H1 (cell line): ENCODE results near the gene FAT2. TPM values are rescaled to one million over a fixed set of nuclear protein-coding genes. Genes with fewer than 3 reads are reported as not detected.

ENCODE experiments used
- CTCF ChIA-PET: fragments of 300-600 bp; sonication (Branson Sonifier 250); formaldehyde crosslinking; loops from one replicate; lab custom pipeline; 2021; ENCODE audit not compliant: partially characterized antibody; lab: Charles Lee
- POLR2A ChIA-PET: fragments of 300-600 bp; sonication (Branson Sonifier 250); formaldehyde crosslinking; loops from one replicate; lab custom pipeline; 2021; ENCODE audit warnings: inconsistent platforms; ENCODE audit not compliant: partially characterized antibody; lab: Charles Lee
- DNase-seq, 2 experiments: peaks; one replicate each; pipeline versions ENCODE4 v3.0.0 to v3.0.0-alpha.2; 2010 to 2022; ENCODE audit warnings: low spot score in 2 of 2, low read depth in 1 of 2, mixed read lengths in 1 of 2
- FAIRE-seq: peaks from 2 replicates; lab custom pipeline; 2011; peaks lifted over from hg19 to GRCh38; lab: Jason Lieb, UNC
- H2AFZ ChIP-seq: 2 replicates; pipeline ENCODE4 v1.8.1; 2012; ENCODE audit warnings: low read length, inconsistent platforms
- H2AK5ac ChIP-seq: 2 replicates; pipeline ENCODE4 v1.6.1; 2013; ENCODE audit warnings: low read depth, low read length
- H2BK120ac ChIP-seq: replicated peaks from 2 replicates; pipeline ENCODE3; 2013; ENCODE audit warnings: low read depth, low read length, inconsistent platforms
- H2BK12ac ChIP-seq: 2 replicates; pipeline ENCODE4 v1.6.1; 2013; ENCODE audit warnings: low read depth, low read length
- H2BK15ac ChIP-seq: 2 replicates; pipeline ENCODE4 v1.6.1; 2013; ENCODE audit warnings: low read length
- H2BK20ac ChIP-seq: 2 replicates; pipeline ENCODE4 v1.6.1; 2013; ENCODE audit warnings: low read length
- H2BK5ac ChIP-seq: 2 replicates; pipeline ENCODE4 v1.6.1; 2013; ENCODE audit warnings: low read depth, low read length
- H3K14ac ChIP-seq: 2 replicates; pipeline ENCODE4 v1.6.1; 2013; ENCODE audit warnings: inconsistent platforms; ENCODE audit not compliant: insufficient read length
- H3K18ac ChIP-seq: 2 replicates; pipeline ENCODE4 v1.6.1; 2013; ENCODE audit warnings: low read length; ENCODE audit errors: extremely low read depth
- H3K23ac ChIP-seq: 2 replicates; pipeline ENCODE4 v1.6.1; 2013; ENCODE audit warnings: inconsistent platforms; ENCODE audit not compliant: insufficient read length
- H3K23me2 ChIP-seq: 2 replicates; pipeline ENCODE4 v1.6.1; 2013; ENCODE audit warnings: low read depth, low read length
- H3K27ac ChIP-seq: 2 replicates; pipeline ENCODE4 v1.6.1; 2011; ENCODE audit warnings: low read depth, low read length, inconsistent platforms
- H3K27me3 ChIP-seq, 4 experiments: replicated peaks in 1 of 4; 1 replicate in 1 of 4; 2 replicates in 3 of 4; pipeline versions ENCODE4 v1.6.1 to v1.8.1; 2011 to 2013; ENCODE audit warnings: low read length in 3 of 4, mild to moderate bottlenecking in 3 of 4, inconsistent platforms in 2 of 4, mixed read lengths in 2 of 4, moderate library complexity in 1 of 4; ENCODE audit not compliant: control insufficient read depth in 3 of 4, insufficient read depth in 3 of 4; ENCODE audit errors: extremely low read depth in 1 of 4
- H3K36me3 ChIP-seq, 4 experiments: 2 replicates each; pipeline versions ENCODE4 v1.6.1 to v1.8.1; 2011 to 2013; ENCODE audit warnings: mild to moderate bottlenecking in 4 of 4, low read length in 3 of 4, moderate library complexity in 2 of 4, control low read depth in 1 of 4, inconsistent platforms in 1 of 4; ENCODE audit not compliant: insufficient read depth in 4 of 4, control insufficient read depth in 2 of 4
- H3K4ac ChIP-seq: replicated peaks from 2 replicates; pipeline ENCODE3; 2013; ENCODE audit warnings: low read length, low read depth, mixed read lengths, inconsistent platforms; ENCODE audit not compliant: insufficient read length
- H3K4me1 ChIP-seq, 4 experiments: replicated peaks in 1 of 4; 1 replicate in 1 of 4; 2 replicates in 3 of 4; pipeline versions ENCODE4 v1.6.1 to v1.8.1; 2011 to 2013; ENCODE audit warnings: low read length in 3 of 4, inconsistent platforms in 2 of 4, mixed read lengths in 1 of 4; ENCODE audit not compliant: insufficient read depth in 4 of 4, control insufficient read depth in 3 of 4
- H3K4me2 ChIP-seq, 2 experiments: 2 replicates each; pipeline versions ENCODE4 v1.6.1 to v1.8.1; 2011 to 2013; ENCODE audit warnings: low read depth in 2 of 2, low read length in 2 of 2, control low read depth in 1 of 2, inconsistent platforms in 1 of 2, mild to moderate bottlenecking in 1 of 2; ENCODE audit not compliant: insufficient read depth in 1 of 2
- H3K4me3 ChIP-seq, 4 experiments: fragments of 200-600, 300-600 bp in 1 of 4; sonication (generic), shearing (Covaris generic), sonication (Bioruptor Twin) in 1 of 4; 2 replicates each; pipeline versions ENCODE4 v1.5.1 to v1.8.1; 2011 to 2016; ENCODE audit warnings: low read length in 4 of 4, low read depth in 3 of 4, control low read depth in 2 of 4, inconsistent platforms in 2 of 4, mild to moderate bottlenecking in 2 of 4, mixed read lengths in 1 of 4, moderate library complexity in 1 of 4; ENCODE audit not compliant: insufficient read depth in 2 of 4; ENCODE audit errors: extremely low read depth in 1 of 4
- H3K56ac ChIP-seq: replicated peaks from 2 replicates; pipeline ENCODE3; 2013; ENCODE audit warnings: low read depth, mild to moderate bottlenecking, mixed read lengths, low read length, inconsistent platforms; ENCODE audit not compliant: insufficient read length
- H3K79me1 ChIP-seq: 2 replicates; pipeline ENCODE4 v1.6.1; 2013; ENCODE audit warnings: low read depth, low read length, control low read depth
- H3K79me2 ChIP-seq, 2 experiments: 2 replicates each; pipeline versions ENCODE4 v1.6.1 to v1.8.1; 2012 to 2013; ENCODE audit warnings: low read length in 2 of 2, mild to moderate bottlenecking in 2 of 2, inconsistent platforms in 1 of 2; ENCODE audit not compliant: insufficient read depth in 2 of 2, control insufficient read depth in 1 of 2
- H3K9ac ChIP-seq, 4 experiments: replicated peaks in 1 of 4; 1 replicate in 1 of 4; 2 replicates in 3 of 4; pipeline versions ENCODE4 v1.6.1 to v1.8.1; 2011 to 2013; ENCODE audit warnings: low read depth in 3 of 4, low read length in 3 of 4, control low read depth in 2 of 4, mild to moderate bottlenecking in 2 of 4, moderate library complexity in 2 of 4, inconsistent platforms in 1 of 4; ENCODE audit errors: extremely low read depth in 1 of 4
- H3K9me3 ChIP-seq, 2 experiments: 2 replicates each; pipeline versions ENCODE4 v1.6.1 to v1.8.1; 2012 to 2013; ENCODE audit warnings: mild to moderate bottlenecking in 2 of 2, moderate library complexity in 2 of 2, control low read depth in 1 of 2, inconsistent platforms in 1 of 2, low read depth in 1 of 2, low read length in 1 of 2, mixed read lengths in 1 of 2; ENCODE audit not compliant: insufficient read depth in 2 of 2
- H4K20me1 ChIP-seq, 2 experiments: replicated peaks in 1 of 2; 2 replicates each; pipeline versions ENCODE3 to v1.8.1; 2011 to 2013; ENCODE audit warnings: inconsistent platforms in 2 of 2, low read length in 2 of 2, mild to moderate bottlenecking in 1 of 2; ENCODE audit not compliant: insufficient read depth in 2 of 2, control insufficient read depth in 1 of 2
- H4K5ac ChIP-seq: 2 replicates; pipeline ENCODE4 v1.6.1; 2013; ENCODE audit warnings: low read length, low read depth, mixed read lengths, inconsistent platforms; ENCODE audit not compliant: insufficient read length
- H4K8ac ChIP-seq: 2 replicates; pipeline ENCODE4 v1.8.0; 2013; ENCODE audit warnings: mild to moderate bottlenecking, moderate library complexity, low read length, inconsistent platforms; ENCODE audit not compliant: insufficient read depth; ENCODE audit errors: extremely low read depth
- H4K91ac ChIP-seq: replicated peaks from 2 replicates; pipeline ENCODE3; 2013; ENCODE audit warnings: low read length, mixed read lengths, inconsistent platforms; ENCODE audit not compliant: insufficient read length
- EP300 ChIP-seq, 2 experiments: IDR thresholded peaks; 1 replicate in 1 of 2; 2 replicates in 1 of 2; pipeline ENCODE4 v1.6.1; 2011 to 2012; ENCODE audit warnings: low read depth in 2 of 2, low read length in 2 of 2, mild to moderate bottlenecking in 2 of 2, borderline replicate concordance in 1 of 2, inconsistent platforms in 1 of 2, moderate library complexity in 1 of 2
- GABPA ChIP-seq: IDR thresholded peaks from 2 replicates; pipeline ENCODE4 v1.6.1; 2011; ENCODE audit warnings: mild to moderate bottlenecking, low read length, moderate library complexity, borderline replicate concordance; ENCODE audit not compliant: insufficient read depth
- HDAC6 ChIP-seq: IDR thresholded peaks from one replicate; pipeline ENCODE4 v1.7.1; 2012; ENCODE audit warnings: low read depth, mild to moderate bottlenecking, inconsistent platforms, low read length, moderate library complexity
- POU5F1 ChIP-seq: IDR thresholded peaks from 2 replicates; pipeline ENCODE4 v1.6.1; 2011; ENCODE audit warnings: low read depth, mild to moderate bottlenecking, low read length, moderate library complexity
- SP2 ChIP-seq: IDR thresholded peaks from 2 replicates; pipeline ENCODE4 v1.6.1; 2012; ENCODE audit warnings: mild to moderate bottlenecking, low read length, inconsistent platforms
- YY1 ChIP-seq: IDR thresholded peaks from 2 replicates; pipeline ENCODE4 v1.6.1; 2011; ENCODE audit warnings: low read depth, mild to moderate bottlenecking, low read length
- WGBS, 2 experiments: shearing (Covaris generic) in 1 of 2; methylation state at CpG; one replicate each; pipeline versions ENCODE4 v1.1.6 to v1.1.7; 2013 to 2015; ENCODE audit warnings: low lambda C conversion rate in 2 of 2, mixed read lengths in 2 of 2, inconsistent platforms in 1 of 2, low coverage in 1 of 2, missing lambda C conversion rate in 1 of 2; ENCODE audit not compliant: insufficient replicate concordance in 2 of 2, insufficient coverage in 1 of 2, insufficient read length in 1 of 2; ENCODE audit errors: extremely low coverage in 1 of 2, missing lambda C conversion rate in 1 of 2; 5-methylcytosine and 5-hydroxymethylcytosine counted together
- polyA plus RNA-seq, 7 experiments: library from polyadenylated mRNA; depleted of rRNA in 3 of 7; stranded (reverse) in 5 of 7; unstranded in 2 of 7; fragments of >200 nt in 5 of 7; fragments of 200-250 nt in 2 of 7; gene quantifications; 1 replicate in 5 of 7; 2 replicates in 1 of 7; 4 replicates in 1 of 7; pipeline versions ENCODE4 v1.2.1 to v1.2.3, GENCODE V29; 2011 to 2013; ENCODE audit warnings: missing spikeins in 2 of 7, mixed read lengths in 2 of 7
- total RNA-seq: library from RNA; stranded (reverse); fragmentation: NEBNext Ultra II Directional; extraction: Animal tissue kit (Norgen Biotek cat#: 25700); gene quantifications from 2 replicates; pipeline ENCODE4 v1.2.1, GENCODE V29; 2021
- TF ChIP-seq, protein P1 (sequence below): IDR thresholded peaks from 2 replicates; pipeline ENCODE4 v1.6.1; 2012; ENCODE audit warnings: inconsistent platforms

FAT2 gene
- total and polyA plus RNA-seq, 2 of the 8 experiments (the other 6 are each of a cell fraction or from before 2014, with no cell fraction given): 0.12 to 0.30 TPM

DNA sequence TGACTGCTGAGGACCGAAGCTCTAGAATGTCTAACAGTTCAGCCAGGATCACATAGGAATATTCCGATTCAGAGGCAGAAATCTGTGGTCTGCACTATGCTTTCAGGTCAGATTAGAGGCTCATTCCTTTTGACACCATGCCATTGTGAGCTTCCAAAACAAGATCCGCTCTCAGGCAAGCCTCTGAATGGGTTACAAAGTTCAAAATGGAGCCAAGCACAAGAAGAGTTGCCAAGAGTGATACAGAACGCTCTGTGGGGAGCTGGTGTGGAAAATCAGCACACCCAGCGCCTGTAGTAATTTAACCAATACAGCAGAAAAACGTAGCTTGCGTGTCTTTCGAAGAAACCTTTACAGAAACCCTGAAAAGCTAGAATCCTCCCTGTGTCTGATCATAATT is 33.3 kb upstream of the FAT2 start:
- Histone ChIP-seq H4K91ac (no peak overlapping the region), H2BK12ac (no peak overlapping the region), H2BK5ac (no peak overlapping the region), H3K27ac (no peak overlapping the region), H3K27me3 (no peaks in the 10 kb centered on the region), H3K9ac (no peak overlapping the region), H3K4me3 (no peak overlapping the region), H4K8ac (no peak overlapping the region), H3K56ac (no peak overlapping the region), H3K79me2 (no peaks in the 10 kb centered on the region), H2AK5ac (no peak overlapping the region), H4K5ac (no peak overlapping the region), H3K4ac (no peak overlapping the region), H3K36me3 (no peaks in the 10 kb centered on the region)
- POLR2A ChIA-PET: no interaction called here
- no peak for DNase-seq
- TF ChIP-seq YY1 (no peak), SP2 (no peak), EP300 (IDR thresholded peaks at IDR 0.05; ENCODE audit: borderline replicate concordance in 1 of 2, low read depth in 2 of 2, low read length in 2 of 2) (no peak), GABPA (no peak), HDAC6 (no peak), POU5F1 (no peak)
- TF ChIP-seq, protein P1, sequence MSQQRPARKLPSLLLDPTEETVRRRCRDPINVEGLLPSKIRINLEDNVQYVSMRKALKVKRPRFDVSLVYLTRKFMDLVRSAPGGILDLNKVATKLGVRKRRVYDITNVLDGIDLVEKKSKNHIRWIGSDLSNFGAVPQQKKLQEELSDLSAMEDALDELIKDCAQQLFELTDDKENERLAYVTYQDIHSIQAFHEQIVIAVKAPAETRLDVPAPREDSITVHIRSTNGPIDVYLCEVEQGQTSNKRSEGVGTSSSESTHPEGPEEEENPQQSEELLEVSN: no peak
- TF ChIP-seq, all 59 proteins: peak for 0
- Histone ChIP-seq H2BK120ac (no peak overlapping the region), H3K14ac (no peak overlapping the region), H2BK20ac (no peak overlapping the region), H3K4me2 (no peak overlapping the region), H3K4me1 (peaks cover 2 to 7% (median 5%) of the 10 kb centered on the region in 4 experiments; a peak in 6 of 7 replicates), H2AFZ (no peak overlapping the region), H3K23ac (no peak overlapping the region), H4K20me1 (no peaks in the 10 kb centered on the region), H3K23me2 (no peaks in the 10 kb centered on the region), H3K79me1 (no peaks in the 10 kb centered on the region), H3K18ac (peak overlapping the region; percentile 6; the same call in 1 of the 2 replicates), H3K9me3 (no peaks in the 10 kb centered on the region), H2BK15ac (no peak overlapping the region; the same call in 1 of the 2 replicates)
- peak; percentile 32 for FAIRE-seq
- 89% methylated on average over 8 of the region's 8 CpGs; no CpG with 5 or more reads in 1 of the 2 experiments for WGBS, 2 experiments
- CTCF ChIA-PET: interaction anchor here (0.7 to 5.7 kb wide), 9 partner anchors 13 to 103 kb away, joined by 3 to 32 read pairs (median 4); partner anchors contain the start of gene SPARC
